GM19328 (cell line): ENCODE results near the gene NFIL3.
"Not testable (repeated sequence)": the region's sequence is repeated elsewhere in the genome, so short reads cannot be mapped to it uniquely, and the experiment has no call there.

Experiments used
- ATAC-seq: cut with Tn5 transposase; IDR thresholded peaks from one replicate; pipeline ENCODE4 v1.9.1; 2021; ENCODE audit warnings: mild to moderate bottlenecking, moderate library complexity; ENCODE audit not compliant: unreplicated experiment

The NFIL3 gene, protein sequence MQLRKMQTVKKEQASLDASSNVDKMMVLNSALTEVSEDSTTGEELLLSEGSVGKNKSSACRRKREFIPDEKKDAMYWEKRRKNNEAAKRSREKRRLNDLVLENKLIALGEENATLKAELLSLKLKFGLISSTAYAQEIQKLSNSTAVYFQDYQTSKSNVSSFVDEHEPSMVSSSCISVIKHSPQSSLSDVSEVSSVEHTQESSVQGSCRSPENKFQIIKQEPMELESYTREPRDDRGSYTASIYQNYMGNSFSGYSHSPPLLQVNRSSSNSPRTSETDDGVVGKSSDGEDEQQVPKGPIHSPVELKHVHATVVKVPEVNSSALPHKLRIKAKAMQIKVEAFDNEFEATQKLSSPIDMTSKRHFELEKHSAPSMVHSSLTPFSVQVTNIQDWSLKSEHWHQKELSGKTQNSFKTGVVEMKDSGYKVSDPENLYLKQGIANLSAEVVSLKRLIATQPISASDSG

DNA sequence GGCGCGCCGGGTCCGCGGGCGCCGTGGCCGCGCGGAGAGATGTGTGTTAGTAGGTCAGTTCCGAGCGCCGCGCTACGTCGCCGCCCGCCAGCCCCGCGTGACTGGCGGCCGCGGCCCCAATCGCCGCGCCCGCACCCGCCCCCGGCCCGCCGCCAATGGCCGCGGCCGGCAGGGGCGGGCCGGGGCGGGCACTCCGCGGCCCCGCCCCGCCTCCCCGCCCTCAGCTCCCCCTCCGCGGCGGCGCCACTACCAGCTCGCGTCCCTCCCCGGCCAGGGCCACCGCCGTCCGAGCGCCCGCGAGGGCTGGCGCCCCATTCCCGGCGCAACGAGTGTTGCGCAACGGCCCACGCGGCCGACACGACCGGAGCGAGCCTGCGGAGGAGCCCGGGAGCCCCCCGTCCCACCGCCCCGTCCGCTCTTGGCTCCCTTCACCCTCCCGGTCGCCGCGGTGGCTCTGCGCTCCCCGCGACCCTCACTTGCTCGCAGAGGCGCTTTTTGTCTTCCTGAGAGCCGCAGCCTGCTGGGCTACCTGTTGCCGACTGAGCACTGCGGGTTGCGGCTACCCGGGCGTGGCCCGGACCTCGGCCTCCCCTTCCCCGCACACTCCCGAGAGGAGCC is at the start of gene NFIL3:
NFIL3 (minus strand) TSS at position 48 of the 618 bp plus-strand sequence. CDS start 13,098 bp downstream, outside the sequence.
- ATAC-seq = peak; percentile 84

DNA sequence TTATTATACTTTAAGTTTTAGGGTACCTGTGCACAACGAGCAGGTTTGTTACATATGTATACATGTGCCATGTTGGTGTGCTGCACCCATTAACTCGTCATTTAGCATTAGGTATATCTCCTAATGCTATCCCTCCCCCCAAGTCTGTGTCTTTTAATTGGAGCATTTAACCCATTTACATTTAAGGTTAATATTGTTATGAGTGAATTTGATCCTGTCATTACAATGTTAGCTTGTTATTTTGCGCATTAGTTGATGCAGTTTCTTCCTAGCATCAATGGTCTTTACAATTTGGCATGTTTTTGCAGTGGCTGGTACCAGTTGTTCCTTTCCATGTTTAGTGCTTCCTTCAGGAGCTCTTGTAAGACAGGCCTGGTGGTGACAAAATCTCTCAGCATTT is 47.9 kb upstream of the NFIL3 start:
- ATAC-seq = not testable (repeated sequence)

DNA sequence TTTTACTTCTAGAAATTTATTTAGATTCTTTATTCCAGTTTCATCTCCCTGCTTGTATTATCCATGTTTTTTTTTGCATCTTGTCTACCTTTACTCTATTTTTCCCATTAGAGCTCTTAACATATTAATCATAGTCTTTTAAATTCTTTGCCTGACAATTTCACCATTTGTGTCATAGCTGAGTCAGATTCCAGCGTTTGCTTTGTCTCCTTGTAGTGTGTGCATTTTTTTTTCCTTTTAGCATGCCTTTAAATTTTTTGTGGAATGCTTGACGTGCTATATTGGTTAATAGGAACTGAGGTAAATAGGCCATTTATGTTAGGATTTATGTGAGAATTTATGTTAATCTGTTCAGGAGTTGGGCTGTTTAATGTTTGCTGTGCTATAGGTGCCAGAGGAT is 41.8 kb upstream of the NFIL3 start:
- no peak for ATAC-seq

DNA sequence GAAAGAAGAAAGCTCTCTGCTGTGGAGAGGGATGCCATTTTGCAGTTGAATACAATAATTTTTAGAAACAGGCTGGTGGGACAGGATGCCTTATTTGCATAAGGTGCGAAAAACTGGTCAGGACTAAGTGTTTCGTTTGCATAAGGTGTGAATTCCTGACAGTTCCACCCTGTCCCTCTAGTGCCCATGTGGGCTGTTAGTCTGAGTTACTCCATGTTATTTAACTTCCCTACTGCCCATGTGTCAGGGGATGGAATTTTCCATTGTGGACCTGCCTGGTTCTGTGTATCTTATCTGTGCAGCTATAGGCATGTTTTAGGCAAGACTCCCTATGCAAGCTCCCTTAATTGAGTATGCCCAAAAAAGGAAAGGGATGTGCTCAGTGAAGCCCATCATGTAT is 35.3 kb upstream of the NFIL3 start:
- ATAC-seq = no peak

DNA sequence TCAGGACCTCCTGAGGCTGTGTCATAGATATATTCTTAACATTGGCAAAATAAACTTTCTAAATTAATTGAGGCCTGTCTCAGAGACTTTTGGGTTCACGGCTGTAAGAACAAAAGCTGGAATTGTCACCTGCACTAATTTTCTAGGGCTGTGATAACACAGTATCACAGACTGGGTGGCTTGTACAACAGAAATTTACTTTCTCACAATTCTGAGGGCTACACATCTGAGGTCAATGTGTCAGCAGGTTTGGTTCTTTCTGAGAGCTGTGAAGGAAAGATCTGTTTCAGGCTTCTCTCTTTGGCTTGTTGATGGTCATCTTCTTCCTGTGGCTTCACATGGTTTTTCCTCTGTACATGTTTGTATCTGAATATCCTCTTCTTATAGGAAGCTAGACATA is 29.2 kb upstream of the NFIL3 start:
- no peak for ATAC-seq

DNA sequence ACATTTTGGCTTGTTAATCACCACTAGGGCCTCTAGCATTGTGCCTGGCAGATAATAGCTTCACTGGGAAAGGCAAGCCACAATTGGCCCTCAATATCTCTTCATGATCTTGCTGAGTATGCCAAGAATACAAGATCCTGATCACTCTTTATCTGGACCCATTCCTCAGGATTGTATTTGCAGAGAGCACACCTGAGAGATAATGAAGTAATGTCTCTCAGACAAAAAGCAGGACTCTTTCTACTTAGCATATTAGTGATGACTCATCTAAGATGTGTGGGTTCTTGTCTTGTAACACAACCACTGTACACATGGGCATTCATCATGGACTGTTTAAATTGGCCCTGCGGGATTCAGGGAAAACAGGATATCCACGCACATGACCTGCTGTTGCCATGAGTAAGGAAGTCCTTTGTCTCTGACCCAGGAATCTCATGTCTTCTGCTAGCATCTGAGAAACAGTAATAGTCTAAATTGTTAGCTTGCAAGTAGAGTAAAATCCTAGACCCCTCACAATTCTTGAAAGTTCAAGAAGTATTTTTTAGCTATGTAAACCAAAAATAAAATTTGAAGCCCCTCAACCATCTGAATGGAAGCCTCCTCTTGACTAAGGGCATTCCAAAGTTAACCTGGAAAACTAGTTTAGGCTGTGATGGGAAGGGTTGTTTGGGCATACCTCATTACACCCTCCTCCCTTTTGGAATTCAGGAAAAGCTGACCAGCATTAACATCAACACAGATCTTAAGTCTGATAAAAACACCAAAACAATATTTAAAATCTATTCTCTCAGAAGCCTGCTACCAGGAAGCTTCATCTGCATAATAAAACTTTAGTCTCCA is 28.0 kb upstream of the NFIL3 start:
- no peak for ATAC-seq

DNA sequence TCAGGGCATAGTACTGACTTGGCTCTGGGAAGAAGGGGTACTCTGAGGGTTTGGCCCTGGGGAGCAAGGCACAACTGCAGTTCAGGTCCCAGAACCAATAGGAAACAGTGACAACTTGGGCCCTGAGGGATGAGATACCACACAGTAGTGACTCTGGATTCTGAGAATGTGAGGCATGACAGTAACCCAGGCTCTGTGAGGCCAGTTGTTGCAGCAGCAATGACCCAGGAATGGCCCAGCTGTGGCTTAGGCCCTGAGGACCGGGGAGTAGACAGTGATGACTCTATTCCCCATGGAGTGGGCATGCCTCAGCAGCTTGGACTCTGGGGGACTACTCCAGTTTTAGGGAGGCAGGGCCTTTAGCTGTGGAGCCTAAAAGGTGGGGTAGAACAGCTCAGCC is 21.5 kb upstream of the NFIL3 start:
- no peak for ATAC-seq

DNA sequence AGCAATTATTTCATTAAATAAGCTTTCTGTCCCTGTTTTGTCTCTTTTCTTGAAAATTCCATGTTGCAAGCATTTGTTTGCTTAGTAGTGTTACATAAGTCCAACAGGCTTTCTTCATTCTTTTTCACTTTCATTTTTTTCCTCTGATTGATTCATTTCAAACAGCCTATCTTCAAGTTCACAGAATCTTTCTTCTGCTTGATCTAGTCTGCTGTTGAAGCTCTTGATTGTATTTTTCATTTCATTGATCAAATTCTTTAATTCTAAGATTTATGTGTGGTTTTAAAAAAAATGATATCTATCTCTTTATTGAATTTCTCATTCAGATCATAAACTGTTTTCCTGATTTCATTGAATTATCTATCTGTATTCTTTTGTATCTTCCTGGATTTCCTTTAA is 20.4 kb upstream of the NFIL3 start:
- no peak for ATAC-seq

DNA sequence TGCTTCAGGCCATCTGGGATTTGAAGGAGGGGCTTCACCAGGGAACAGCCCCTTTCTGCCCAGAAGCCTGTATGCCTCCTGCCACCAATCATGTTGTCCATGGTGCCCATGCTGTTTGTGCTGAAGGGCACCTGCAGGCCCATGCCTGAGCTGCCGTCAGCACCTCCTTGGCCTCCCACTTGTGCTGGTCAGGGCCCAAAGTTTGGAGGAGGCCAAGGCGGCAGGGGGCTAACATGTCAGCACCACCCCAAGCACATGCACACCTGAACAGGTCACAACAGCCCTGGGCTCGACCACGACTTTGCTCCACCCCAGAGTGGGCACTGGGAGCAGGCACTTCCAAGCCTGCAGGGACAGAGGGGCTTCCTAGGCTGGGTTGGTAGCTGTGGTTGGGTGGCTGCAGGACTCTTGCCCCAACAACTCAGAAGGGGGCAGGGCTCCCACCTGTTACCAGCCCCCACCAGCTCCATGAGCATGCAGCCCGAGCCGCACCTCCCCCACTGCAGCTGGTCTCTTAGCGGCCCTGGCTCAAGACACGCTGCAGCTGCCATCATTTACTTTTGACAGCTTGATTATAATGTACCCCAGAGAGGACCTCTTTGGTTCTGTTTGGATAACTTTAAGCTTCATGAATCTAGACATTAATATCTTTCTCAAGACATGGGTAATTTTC is 19.8 kb upstream of the NFIL3 start:
- no peak for ATAC-seq

DNA sequence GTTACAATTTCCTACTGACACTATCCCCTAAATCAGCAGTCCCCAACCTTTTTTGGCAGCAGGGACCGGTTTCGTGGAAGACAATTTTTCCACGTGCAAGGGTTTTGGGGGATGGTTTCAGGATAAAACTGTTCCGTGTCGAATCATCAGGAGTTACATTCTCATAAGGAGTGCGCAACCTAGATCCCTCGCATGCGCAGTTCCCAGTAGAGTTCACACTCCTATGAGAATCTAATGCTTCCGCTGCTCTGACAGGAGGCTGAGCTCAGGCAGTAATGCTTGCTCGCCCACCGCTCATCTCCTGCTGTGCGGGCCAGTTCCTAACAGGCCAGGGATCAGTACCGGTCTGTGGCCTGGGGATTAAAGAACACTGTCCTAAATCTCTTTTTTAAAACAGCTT is 13.2 kb upstream of the NFIL3 start:
- no peak for ATAC-seq

DNA sequence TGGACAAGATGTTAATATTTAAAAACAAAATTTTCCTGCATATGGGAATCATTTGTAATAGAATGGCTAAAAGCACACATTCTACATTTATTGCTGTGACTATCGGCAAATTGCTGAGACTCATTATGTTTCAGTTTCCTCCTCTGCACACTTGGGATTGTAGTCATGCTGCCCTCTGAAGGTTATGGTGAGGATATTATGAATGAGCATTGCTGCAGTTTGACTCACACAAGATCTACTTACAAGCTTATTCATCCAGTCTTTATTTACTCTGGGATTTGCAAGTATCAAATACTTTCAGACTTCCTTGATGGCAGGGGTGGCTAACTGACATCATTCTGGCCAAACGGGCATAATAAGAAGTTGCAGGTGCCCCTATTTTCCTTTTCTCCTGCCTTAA is 9.5 kb upstream of the NFIL3 start:
- ATAC-seq = no peak

DNA sequence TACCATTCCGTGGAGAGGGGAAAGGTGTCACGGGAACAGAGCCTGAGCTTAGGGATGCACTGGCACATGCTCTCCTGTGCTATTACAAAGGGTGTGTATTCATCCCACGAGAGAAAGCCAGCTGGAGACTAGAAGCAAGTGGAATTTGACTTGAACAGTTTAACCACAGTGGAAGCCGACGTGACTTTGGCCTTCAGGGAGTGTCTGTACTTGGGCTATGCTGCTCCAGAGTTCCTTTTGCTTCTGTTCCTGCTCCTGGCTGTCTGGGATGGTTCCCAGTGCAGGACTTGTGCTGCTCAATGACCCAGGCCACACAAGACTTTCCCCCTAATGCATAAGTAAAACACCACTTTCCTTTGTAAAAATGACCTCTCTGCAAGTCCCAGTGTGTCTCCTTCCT is 7.9 kb upstream of the NFIL3 start:
- ATAC-seq = no peak

DNA sequence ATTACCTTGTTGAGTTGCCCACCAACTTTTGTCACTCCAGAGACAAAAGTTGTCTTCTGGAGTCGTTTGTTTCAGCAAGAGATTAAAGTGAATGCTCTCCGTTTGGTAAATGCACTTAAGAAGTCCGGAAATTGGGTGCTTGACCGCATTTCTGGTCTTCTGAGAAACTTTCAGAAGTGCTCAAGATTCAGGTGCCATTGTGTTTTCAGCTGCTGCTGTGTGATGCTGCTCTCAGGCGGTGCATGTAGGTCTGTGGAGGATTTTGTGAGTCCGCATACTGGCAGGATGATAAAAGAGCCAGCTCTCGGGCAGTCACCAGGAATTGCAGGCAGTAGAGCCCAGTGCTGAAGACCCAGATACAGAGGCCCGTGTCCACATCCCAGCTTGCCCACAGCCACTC is 5.9 kb upstream of the NFIL3 start:
- ATAC-seq = no peak

DNA sequence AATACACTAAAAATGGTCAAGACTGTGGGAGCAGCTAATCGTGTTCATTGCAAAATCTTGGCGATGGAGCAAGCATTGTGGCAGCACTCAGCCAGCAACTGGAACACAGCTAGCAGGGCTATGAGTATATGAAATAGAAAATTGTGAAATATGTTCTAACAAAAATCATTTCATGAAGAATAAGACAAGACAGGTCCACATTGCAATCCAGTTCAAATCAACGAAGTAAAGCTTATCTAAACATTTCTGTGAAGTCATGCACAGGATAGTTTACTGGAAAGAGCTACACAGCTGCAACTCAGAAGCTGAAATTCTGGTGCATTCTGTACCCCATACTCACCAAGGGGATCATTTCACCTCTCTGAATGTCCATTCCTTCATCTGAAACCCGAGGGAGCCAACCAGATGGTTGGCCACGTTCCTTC is 5.3 kb upstream of the NFIL3 start:
- no peak for ATAC-seq

DNA sequence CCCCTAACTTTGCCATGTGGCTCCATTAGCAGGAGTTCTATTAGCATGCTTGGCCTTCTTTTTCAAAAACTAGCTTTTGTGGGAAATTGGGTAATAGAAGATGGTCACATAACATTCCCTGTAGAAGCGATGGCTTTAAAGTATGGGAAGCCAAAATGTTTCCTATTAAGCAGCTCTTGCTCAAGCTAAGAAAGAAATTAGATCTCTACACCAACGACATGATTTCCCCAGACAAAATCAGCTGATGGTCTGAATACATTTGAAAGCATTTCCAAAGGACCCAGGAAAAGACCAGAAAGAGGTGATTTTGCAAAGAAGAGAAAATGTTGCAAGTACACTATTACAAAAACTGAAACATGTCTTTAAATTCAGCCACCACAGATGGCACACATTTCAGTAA is 4.8 kb upstream of the NFIL3 start:
- ATAC-seq = no peak

DNA sequence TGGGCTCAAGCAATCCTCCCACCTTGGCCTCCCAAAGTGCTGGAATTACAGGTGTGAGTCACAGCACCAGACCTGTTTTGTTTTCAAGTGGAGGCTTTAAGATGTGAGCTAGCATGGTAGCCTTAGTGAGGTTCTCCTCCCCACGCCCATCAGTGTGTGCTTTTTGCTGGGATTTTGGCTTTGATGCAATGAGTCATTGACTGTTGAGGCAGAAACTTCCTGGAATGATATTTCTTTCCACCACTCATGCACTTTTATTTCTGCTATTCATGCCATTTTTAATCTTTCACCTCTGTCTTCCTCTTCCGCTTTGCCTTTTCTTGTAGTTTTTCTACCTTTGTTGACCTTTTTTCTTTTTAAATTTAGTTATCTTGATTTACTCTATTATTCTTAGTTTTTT is 4.2 kb upstream of the NFIL3 start:
- ATAC-seq = no peak

DNA sequence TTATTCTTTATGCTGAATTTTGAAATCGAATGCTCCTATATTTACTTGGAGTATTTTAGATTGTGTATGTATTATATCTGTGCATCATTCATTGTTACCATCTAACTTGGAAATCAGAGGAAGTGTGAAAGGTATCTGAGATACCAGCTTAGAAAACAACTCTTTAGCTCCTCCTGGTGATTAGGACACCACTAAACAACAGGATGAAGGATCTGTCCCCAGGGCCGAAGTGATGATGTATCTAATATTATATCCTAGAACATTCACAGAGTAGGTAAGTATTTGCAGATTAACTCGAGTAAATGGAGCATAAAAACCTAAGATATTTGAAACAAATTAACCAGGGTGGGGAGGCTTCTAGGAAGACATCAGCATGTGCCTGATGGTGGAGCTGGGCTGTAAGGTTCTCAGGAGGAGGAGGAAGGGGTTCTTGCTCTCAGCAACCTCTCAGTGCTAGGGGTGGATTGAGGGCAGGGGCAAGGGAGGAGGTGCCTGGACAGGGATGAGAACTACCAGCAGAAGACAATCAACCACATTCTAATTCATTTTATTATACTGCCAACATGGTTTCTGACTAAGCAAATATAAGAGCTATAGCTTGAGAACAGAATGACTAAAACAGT is 2.6 kb upstream of the NFIL3 start:
- no peak for ATAC-seq

DNA sequence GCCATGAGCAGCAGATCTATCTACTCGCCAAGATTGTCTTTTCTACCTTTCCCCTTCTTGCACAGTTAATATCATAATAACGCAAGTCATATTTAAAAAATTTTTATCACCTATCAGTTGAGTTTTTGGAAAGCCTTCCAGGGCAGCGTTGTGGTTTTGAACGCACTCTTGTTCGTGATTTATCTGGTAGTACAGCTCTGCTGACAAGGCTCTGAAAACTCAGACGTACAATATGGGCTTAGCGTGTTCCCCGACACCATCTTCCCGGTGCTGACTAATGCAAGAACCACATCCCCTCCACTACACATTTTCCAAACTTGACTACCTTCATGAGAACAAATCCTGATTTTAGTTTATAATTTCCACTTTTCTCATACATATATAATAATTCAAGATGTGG is 1.6 kb upstream of the NFIL3 start:
- no peak for ATAC-seq

DNA sequence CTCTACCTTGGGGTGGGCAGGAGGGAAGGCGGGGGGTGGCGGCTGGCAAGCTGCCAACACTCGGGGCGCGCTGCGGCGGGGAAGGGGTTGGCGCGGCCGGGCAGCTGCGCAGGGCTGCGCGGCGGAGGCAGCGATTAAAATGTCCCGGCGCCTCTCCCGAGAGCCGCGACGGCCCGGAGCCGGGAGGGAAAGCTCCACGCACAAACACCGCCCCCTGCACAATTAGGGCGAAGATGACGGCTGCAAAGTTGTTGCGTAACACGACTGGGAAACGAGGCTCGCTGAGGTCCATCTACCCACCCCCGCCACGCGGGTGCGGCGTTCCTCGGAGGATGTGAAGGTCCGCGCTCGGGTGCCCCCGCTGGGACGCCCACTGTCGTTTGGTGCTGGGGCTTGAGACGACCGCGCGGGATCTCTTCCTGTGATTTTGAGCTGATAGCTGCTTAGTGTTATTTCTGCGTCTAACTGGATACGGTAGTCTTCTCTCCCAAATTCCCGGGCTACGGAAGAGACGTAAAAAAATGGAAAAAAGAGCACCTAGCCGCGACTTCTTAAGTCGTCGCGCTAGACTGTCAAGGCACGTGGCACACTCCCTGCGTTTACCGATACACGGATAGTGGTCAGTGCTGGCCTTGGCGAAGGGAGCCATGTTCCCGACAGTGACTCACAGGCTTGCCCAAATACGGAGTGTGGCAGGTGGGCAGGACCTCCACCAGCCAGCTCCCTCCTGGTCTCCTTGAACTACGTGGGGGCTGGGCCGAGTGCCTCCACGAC is 958 bp upstream of the NFIL3 start:
- peak; percentile 6 for ATAC-seq
